GM18502 (cell line): ENCODE data around the gene CDC42SE2.
"Not testable (repeated sequence)": the region's sequence is repeated elsewhere in the genome, so short reads cannot be mapped to it uniquely, and the experiment has no call there.

Experiments
- ATAC-seq: cut with Tn5 transposase; IDR thresholded peaks from one replicate; pipeline ENCODE4 v1.9.1; 2021; ENCODE audit warnings: mild to moderate bottlenecking; ENCODE audit not compliant: unreplicated experiment, poor library complexity

CDC42SE2 gene

DNA sequence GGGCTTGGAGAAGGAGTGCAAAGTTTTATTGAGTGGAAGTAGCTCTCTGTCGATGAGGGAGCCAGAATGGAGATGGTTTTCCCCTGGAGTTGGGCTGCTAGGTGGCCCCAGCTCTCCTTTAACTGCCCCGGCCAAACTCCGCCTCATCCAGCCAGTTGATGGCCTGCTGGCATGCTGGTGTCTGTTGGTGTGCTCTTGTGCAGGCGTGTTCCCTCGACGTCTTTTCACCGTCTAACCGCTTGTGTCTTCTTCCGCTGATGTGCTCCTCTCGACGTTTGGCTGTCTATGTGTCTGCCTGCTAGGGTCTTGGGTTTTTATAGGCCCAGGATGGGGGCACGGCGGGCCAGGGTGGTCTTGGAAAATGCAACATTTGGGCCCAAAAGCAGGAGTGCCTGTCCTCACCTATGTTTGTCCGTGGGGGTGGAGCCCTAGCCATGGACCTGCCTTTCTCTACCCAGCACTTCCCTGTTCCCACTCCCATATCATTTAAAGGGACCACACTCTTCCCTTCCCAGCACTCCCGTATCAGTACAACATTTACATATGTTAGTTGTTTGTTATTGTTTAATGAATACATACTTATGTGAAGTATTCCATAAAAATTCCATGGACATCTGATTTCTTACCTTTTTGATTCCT lies 97.9 kb downstream of the CDC42SE2 start:
- ATAC-seq: no peak

DNA sequence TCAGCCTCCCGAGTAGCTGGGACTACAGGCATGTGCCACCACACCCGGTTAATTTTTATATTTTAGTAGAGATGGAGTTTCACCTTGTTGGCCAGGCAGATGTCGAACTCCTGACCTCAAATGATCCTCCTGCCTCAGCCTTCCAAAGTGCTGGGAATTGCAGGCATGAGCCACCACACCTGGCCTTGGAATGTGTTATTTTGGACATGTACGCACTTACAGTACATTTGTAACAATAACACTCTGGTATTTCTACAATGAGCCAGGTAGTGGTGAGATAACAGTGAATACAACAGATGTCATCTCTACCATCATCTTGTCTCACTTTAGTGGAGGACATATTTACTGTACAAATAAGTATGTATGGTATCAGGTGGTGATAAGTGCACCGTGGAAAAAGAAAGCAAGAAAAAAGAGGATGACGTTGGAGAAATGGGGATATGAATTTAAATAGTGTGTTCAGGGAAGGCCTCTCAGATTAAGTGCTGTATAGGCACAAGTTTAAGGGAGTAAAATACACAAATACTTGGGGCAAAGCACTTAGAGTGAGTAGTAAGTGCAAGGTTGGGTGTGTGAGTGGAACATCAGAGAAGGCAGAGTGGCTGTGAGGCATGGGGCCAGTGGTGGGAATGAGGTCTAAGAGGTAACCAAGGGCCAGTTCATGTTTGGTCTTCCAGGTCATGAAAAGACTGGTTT lies 100.1 kb downstream of the CDC42SE2 start:
- ATAC-seq: no peak

DNA sequence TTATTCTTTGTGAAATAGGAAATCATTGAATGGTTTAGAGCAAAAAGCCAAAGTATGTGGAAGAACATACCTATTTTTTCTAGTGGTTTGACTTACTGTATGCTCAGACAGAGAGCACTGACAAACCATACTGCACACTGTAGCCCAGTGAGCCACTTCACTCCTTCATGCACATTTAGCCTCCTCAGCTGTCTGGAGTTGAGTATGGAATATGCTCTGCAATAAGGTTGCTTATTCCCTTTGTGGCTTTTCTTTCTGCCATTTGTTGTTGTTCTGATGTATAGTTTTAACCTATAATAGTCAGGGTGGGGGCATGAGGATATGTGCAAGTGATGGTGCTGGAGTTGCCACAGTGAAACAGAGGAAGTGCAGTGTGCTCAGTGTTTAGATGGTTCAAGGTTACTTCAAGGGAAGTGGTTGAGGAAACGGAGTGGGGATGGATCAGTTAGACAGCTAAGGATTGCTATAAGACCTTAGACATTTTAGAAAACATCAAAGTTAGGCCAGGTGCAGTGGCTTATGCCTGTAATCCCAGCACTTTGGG lies 100.7 kb downstream of the CDC42SE2 start:
- ATAC-seq: no peak

DNA sequence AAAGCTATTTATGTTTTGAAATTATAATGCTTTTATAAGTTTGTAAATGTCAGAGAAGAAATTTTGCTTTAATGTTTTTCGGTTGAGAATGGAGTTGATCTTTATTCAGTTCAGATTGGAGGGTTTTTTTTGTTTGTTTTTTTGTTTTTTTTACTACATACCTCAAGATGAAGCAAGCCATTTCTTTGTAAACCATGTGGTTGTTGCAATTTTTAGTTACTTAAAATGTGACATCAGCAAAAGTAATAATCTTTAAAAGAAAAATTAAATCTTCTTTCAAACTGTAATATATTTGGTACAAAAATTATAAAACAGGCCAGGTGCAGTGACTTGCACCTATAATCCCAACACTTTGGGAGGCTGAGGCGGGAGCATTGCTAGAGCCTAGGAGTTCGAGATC lies 102.6 kb downstream of the CDC42SE2 start:
- no peak for ATAC-seq

DNA sequence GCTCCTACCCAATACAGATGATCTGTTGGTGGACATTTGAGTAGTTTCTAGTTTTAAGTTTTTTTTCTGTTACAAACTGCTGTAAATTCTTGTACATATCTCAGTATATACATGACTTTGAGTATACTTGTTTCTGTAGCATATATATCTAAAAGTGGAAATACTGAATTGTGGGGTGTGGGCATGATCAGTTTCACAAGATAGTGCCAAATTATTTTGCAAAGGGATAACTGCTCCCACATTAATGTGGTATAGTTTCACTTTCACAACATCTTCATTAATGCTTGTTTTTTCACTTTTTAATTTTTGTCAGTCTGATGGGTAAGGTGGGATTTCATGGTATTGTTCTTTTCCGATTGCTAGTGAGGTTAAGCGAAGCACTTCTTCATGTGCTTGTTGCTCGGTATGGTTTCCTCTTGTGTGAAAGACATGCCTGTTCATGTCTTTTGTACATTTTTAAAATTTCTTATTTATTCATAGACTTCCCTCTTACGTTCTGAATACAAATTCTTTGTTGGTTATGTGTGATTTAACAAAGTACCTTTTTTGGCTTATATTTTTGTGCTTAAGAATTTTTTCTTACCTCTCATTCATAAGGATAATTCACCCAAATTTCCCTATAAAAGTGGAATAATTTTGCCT lies 103.5 kb downstream of the CDC42SE2 start:
- no peak for ATAC-seq

DNA sequence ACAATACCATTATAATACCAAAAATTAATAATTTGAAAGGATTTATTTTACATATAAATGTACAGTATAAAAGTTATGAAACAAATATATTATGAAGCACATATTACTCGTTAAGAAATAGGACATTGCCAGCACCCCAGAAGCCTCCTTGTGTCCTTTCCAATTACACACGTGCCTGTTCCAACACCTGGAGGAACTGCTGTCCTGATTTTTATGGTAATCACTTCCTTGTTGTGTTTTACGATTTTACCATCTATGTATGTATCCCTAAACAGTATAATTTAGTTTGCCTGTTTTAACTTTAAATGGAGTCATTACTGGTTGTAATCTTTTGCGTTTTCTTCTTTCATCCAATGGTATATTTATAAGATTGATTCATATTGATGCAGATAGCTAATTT lies 105.0 kb downstream of the CDC42SE2 start:
- no peak for ATAC-seq

DNA sequence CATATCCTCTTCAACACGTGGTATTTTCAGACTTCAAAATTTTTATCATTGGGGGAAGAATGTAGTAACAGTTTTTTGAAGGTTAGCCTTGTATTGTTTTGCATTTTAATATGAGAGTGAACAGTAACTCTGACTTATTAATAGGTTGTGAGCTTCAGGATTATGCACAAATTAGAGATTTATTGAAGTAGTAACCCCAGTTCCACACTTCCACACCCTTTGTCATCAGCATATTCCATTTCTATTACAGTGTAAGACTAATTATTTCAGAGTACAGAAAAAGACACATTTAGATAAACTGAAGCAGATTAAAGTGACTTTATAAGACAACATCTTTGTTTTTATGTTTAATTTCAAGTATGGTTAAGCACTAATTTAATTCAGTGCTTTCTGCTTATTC lies 105.7 kb downstream of the CDC42SE2 start:
- ATAC-seq: no peak

DNA sequence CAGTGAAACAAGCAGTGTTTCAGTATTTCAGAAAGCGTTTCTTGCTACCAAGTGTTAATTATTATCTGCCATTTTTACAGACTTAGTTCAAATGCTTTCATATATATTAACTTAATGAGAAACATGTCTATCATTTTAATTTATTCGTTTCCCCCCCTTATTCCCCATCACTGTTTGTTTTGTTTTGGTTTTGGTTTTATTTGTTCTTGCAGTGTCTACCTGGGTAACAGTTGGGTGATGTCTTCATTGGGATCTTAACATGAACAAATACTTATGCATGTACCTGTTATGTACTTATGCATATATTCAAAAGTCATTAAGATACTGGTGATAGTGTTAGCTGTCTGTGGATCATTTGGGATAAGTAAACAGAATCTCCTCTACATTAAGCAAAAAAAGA lies 108.0 kb downstream of the CDC42SE2 start:
- ATAC-seq: no peak

DNA sequence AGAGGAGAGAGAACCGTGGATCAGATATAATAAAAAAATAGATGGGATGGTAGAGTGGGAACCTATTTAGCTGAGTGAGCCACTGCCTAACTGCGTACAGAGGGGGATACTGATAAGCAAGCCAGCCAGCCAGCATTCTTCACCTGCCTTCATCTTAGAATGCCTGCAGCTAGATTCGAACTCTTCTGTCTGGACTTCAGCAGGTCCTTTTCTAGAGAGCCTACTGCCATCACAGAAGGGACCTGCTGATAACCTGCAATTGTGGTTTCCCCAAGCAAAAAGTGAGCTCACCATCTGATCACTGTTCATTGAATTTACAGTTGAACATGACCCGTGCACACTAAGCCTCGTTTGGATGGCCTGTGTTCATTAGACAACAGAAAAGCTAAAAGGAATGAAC lies 109.4 kb downstream of the CDC42SE2 start:
- no peak for ATAC-seq

DNA sequence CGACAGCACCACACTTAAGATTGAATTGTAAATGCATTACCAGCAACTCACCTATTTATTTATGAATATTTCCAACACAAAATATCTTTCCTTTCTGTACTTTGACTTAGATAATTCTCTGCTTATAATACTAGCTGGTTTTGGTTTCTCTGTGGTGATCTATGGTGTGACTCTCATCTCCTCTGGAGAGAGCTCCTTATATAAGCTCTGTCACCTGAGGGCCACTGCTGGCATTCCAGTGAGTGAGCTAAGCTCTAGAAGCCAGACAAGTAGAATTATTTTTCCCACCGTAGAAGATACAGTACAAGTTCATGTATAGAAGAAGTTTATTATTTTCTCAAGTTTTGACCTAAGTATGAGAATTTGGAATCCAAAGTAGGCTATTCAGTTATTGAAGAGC lies 111.5 kb downstream of the CDC42SE2 start:
- peak; percentile 37 for ATAC-seq

DNA sequence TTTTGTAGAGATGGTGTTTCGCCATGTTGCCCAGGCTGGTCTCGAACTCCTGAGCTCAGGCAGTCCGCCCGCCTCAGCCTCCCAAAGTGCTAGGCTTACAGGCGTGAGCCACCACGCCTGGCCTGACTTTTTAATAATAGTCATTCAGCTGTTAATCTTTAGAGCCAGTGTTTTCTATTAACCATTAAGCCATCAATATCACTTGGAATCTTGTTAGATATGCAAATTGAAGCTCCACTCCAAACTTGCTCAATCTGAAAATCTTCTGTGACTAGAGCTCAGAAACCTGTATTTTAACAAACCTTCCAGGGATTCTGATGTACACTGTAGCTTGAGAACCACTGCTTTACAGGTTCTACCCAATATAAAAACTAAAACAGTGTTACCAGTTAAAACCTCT lies 113.5 kb downstream of the CDC42SE2 start:
- ATAC-seq: no peak

DNA sequence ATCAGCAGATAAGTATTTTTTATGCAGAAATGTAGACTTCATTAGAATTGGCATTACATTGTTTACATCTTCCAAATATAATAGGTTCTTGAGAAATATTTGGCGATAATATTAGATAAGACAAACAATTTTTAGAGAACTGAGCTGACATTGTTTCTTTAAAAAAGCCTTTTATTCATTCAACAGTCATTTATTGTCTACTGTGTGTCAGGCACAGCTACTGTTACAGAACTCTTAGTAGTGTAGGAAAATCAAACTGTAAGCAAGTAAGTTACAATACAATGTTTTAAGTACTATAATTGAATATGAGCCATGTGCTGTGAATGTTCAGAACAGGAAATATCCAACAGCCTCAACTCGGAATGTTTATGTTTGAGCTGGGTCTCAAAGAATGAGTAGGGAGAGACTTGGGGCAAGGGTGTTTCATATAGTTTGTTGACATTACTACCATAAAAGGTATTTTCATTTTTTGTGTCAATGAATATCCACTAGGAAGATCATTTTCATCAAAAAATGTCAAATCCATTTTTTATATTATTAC lies 114.0 kb downstream of the CDC42SE2 start:
- no peak for ATAC-seq

DNA sequence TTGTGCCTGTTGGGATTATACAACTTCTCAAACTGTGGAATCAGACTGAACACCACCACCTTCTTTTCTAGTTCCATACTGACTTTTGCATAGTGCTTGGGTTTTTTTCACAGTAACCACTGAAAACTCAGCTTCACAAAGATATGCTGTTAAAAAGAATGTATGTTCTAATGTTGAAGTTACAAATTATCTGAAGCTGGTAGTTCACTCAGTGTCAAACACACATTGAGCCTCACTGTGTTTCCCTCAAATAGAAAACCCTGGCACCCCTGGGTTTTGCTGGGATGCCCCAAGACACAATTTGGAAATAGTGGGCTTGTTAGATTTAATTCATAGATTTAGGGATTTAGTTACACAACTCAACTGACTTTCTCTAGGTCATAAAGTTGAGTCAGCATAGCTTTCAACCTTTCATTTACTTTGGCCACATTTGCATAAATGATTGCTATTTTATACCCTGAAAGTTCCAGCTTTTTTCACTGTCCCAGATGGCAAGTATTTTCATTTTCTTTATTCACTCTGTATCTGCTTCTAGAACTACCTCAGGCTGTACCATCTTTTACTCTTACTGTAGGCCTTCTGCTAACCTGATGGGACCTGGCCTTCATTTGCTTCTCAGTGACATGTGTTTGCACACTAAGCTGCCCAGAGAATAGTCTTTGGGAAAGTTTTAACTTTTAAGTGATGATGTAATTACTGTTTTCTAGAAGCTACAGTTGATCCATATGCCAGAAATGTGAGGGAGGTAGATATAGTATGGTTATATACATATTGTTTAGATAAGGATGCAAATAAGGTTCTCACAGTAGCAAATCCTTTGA lies 115.1 kb downstream of the CDC42SE2 start:
- ATAC-seq: no peak

DNA sequence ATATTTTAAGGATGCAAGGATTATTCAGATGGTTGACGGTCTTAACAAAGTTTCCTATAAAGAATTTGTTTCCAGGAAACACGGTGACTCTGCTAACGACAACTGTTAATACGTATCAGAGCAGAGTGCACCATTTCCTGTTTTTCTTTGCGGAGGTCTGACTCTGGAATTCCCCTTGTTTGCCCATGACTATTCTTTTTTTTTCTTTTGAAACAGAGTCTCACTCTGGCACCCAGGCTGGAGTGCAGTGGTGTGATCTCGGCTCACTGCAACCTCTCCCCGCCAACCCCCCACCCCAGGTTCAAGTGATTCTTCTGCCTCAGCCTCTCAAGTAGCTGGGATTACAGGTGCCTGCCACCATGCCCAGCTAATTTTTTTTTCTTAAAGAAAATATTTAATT lies 115.9 kb downstream of the CDC42SE2 start:
- peak; percentile 34 for ATAC-seq

DNA sequence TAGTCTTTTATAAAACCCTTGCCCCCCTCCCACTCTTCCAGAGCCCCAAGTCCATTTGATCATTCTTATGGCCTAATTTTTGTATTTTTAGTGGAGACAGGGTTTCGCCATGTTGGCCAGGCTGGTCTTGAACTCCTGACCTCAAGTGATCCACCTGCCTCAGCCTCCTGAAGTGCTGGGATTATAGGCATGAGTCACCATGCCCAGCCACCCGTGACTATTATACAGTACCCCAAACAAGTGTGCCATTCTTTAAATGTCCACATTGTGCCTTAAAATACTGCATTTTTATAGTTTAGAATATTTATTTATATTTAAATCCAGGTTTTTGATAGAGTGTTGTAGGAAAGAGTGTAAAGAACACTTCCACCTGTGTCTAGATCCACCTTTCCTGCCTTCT lies 116.4 kb downstream of the CDC42SE2 start:
- not testable (repeated sequence) for ATAC-seq

DNA sequence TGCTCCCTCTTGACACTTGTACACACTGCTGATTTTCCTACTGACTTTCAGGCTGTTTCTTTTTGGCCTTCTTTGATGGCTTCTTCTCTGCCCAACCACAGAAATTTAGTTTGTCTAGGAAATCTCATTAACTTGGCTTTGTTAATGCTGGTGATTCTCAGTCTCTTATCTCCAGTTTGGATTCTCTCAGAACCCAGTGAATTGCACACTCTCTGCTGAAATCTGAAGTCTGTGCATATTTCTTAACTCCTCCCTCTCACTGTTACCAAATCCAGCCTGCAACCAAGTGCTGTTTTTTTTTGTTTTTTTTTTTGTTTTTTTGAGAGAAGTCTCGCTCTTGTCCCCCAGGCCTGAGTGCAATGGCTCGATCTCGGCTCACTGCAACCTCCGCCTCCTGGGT lies 117.2 kb downstream of the CDC42SE2 start:
- ATAC-seq: no peak

DNA sequence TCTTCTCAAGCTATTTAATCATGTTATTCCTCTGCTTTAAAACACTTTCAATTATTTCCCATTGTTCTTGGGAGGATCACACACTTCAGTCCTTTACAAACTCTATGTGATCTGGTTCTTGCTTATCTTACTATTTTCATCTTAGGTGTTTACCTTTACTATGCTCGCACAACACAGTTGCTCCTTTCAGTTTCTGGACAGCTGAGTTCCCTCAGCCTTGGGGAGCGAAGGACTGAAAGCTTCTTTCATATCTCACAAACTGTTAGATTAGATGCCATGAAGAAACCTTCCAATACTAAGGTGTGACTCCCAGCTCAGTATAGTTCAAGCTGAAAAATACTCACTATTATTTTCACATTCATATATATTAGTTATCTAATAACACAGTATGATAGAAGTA lies 117.9 kb downstream of the CDC42SE2 start:
- peak; percentile 58 for ATAC-seq

DNA sequence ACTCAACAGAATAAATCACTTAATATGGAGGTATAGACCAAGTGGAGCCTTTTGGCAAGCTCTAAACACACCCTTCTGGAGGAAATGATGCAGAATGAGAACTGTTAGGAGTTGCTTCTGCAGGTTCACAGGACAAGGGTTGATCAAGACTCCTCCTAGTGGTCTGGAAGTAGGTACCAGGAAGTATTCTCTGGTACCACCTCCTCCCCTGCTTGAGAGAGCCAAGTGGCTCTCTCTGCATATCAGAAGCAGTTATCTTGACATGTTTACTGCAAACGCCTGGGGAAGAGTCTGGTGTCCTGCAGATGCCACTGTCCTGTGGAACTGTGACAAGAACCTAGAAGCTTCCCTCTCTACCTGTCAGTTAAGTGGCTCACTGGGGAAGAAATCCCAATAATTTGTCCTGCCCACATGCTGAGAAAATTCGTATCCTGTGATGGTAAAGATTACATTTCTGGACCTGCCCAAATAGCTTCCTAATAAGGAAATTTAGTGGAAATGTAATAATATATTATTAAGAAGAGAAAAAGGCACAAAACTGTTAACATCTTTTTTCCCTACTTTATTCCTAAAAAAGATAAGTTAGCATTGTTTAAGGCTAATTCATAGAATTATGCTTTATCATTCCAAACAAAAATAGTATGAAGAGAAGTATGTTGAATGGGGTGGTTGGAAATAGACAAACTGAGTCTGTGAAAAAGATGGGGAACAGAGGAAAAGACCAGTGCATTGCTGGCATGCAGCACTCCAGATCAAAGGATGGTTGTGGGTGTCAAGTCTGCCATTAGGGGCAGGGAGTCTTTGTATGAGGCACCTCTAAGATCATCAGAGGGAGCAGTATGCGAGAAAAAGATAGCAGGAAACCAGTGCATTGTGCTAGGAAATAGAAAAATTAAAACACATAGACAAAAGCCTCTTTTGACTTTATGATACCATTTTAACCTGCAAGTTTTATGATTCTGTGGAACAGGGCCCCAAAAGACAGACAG lies 118.8 kb downstream of the CDC42SE2 start:
- peak; percentile 67 for ATAC-seq

DNA sequence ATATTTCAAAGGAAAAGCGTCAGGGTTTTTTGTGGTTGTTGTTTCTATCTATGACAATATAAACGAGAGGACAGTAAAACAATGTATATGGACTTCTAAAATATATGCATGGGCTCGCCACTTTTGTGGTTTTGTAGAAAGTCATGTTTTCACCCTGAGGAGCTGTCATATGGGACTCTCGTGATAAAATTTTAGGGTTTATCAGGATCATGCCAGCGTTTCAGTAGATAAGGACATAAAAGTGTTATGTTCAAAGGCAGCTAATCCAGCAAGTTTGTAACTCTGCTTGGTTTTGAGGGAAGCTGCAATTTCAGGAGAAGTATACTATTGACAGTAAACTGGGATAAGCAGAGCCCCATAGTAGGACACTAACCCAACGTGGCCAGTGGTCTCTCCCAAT lies 120.3 kb downstream of the CDC42SE2 start:
- ATAC-seq: no peak
